Trophoblast cell (in vitro differentiated cells and primary cell): ENCODE measurements around the gene ENG.

ENCODE experiments used
- DNase-seq, 2 donors: peaks; one replicate each; pipeline ENCODE4 v3.0.0-alpha.2; 2016
- H2AFZ ChIP-seq: 2 replicates; pipeline ENCODE4 v1.6.1; 2013; ENCODE audit warnings: low read length, moderate library complexity, mild to moderate bottlenecking; ENCODE audit not compliant: insufficient read depth, poor library complexity
- H2AK5ac ChIP-seq: 2 replicates; pipeline ENCODE4 v1.6.1; 2013; ENCODE audit warnings: mild to moderate bottlenecking, low read length
- H2BK120ac ChIP-seq: 2 replicates; pipeline ENCODE4 v1.6.1; 2013; ENCODE audit warnings: low read length, mild to moderate bottlenecking, moderate library complexity; ENCODE audit not compliant: insufficient read depth, poor library complexity
- H2BK12ac ChIP-seq: 2 replicates; pipeline ENCODE4 v1.6.1; 2013; ENCODE audit warnings: mild to moderate bottlenecking, low read length, moderate library complexity
- H2BK5ac ChIP-seq: 2 replicates; pipeline ENCODE4 v1.6.1; 2013; ENCODE audit warnings: low read length, low read depth, moderate library complexity, mild to moderate bottlenecking; ENCODE audit not compliant: poor library complexity
- H3K14ac ChIP-seq: 2 replicates; pipeline ENCODE4 v1.6.1; 2013; ENCODE audit warnings: mild to moderate bottlenecking, low read length
- H3K18ac ChIP-seq: 2 replicates; pipeline ENCODE4 v1.6.1; 2013; ENCODE audit warnings: mild to moderate bottlenecking, low read length
- H3K23ac ChIP-seq: 2 replicates; pipeline ENCODE4 v1.6.1; 2013; ENCODE audit warnings: low read length
- H3K27ac ChIP-seq: 2 replicates; pipeline ENCODE4 v1.5.1; 2013; ENCODE audit warnings: low read depth, mild to moderate bottlenecking, inconsistent platforms, low read length, moderate library complexity
- H3K27me3 ChIP-seq: 2 replicates; pipeline ENCODE4 v1.6.1; 2013; ENCODE audit warnings: inconsistent platforms, mild to moderate bottlenecking, low read length, moderate library complexity; ENCODE audit not compliant: insufficient read depth
- H3K36me3 ChIP-seq, 2 experiments: 1 replicate in 1 of 2; 2 replicates in 1 of 2; pipeline ENCODE4 v1.6.1; 2013; ENCODE audit warnings: low read length in 2 of 2, mild to moderate bottlenecking in 2 of 2, moderate library complexity in 1 of 2; ENCODE audit not compliant: insufficient read depth in 2 of 2, control insufficient read depth in 1 of 2
- H3K4ac ChIP-seq: 2 replicates; pipeline ENCODE4 v1.6.1; 2013; ENCODE audit warnings: low read depth, mild to moderate bottlenecking, low read length, moderate library complexity
- H3K4me1 ChIP-seq, 2 experiments: 1 replicate in 1 of 2; 2 replicates in 1 of 2; pipeline ENCODE4 v1.6.1; 2013; ENCODE audit warnings: low read length in 2 of 2, mild to moderate bottlenecking in 2 of 2, moderate library complexity in 1 of 2; ENCODE audit not compliant: insufficient read depth in 2 of 2, control insufficient read depth in 1 of 2
- H3K4me2 ChIP-seq: 2 replicates; pipeline ENCODE4 v1.6.1; 2013; ENCODE audit warnings: inconsistent platforms, mild to moderate bottlenecking, low read length, moderate library complexity
- H3K4me3 ChIP-seq: 2 replicates; pipeline ENCODE4 v1.5.1; 2013; ENCODE audit warnings: mild to moderate bottlenecking, low read depth, low read length, inconsistent platforms
- H3K79me1 ChIP-seq: one replicate; pipeline ENCODE4 v1.6.1; 2013; ENCODE audit warnings: low read length
- H3K79me2 ChIP-seq: 2 replicates; pipeline ENCODE4 v1.6.1; 2013; ENCODE audit warnings: low read length, mild to moderate bottlenecking; ENCODE audit not compliant: control insufficient read depth, insufficient read depth, poor library complexity
- H3K9ac ChIP-seq: 2 replicates; pipeline ENCODE4 v1.6.1; 2013; ENCODE audit warnings: mild to moderate bottlenecking, low read length
- H3K9me3 ChIP-seq: 2 replicates; pipeline ENCODE4 v1.6.1; 2013; ENCODE audit warnings: low read depth, mild to moderate bottlenecking, control low read depth, inconsistent platforms, low read length; ENCODE audit not compliant: insufficient read depth
- H4K12ac ChIP-seq: 2 replicates; pipeline ENCODE4 v1.6.1; 2013; ENCODE audit warnings: low read depth, mild to moderate bottlenecking, low read length, moderate library complexity
- H4K8ac ChIP-seq: 2 replicates; pipeline ENCODE4 v1.6.1; 2013; ENCODE audit warnings: low read depth, mild to moderate bottlenecking, low read length, moderate library complexity
- H4K91ac ChIP-seq: one replicate; pipeline ENCODE4 v1.6.1; 2013; ENCODE audit warnings: low read depth, mild to moderate bottlenecking, low read length, moderate library complexity
- WGBS: extraction: QIAGEN DNeasy Blood & Tissue Kit; methylation state at CpG from one replicate; pipeline ENCODE4 v1.1.7; 2013; ENCODE audit warnings: missing lambda C conversion rate; ENCODE audit not compliant: insufficient read length, insufficient coverage; ENCODE audit errors: extremely low coverage; 5-methylcytosine and 5-hydroxymethylcytosine counted together

Gene ENG

GRCh38 chr9:127808347-127809001 is 46.0 kb downstream of the ENG start:
- Histone ChIP-seq H2BK120ac (no peak overlapping the region), H3K79me2 (peaks cover 2% of the 10 kb centered on the region), H2BK12ac (no peak overlapping the region), H3K36me3 (peaks cover 41% of the 10 kb centered on the region in 2 experiments), H3K27ac (no peak overlapping the region), H3K4me2 (no peak overlapping the region), H3K4me3 (no peak overlapping the region), H3K14ac (no peak overlapping the region), H3K4ac (no peak overlapping the region), H2AFZ (no peak overlapping the region), H2BK5ac (no peak overlapping the region), H3K9ac (no peak overlapping the region), H3K4me1 (peaks cover 11 to 21% of the 10 kb centered on the region in 2 experiments), H3K18ac (no peak overlapping the region), H2AK5ac (no peak overlapping the region), H4K91ac (no peak overlapping the region), H3K27me3 (no peaks in the 10 kb centered on the region), H3K79me1 (peaks cover 5% of the 10 kb centered on the region), H3K9me3 (no peaks in the 10 kb centered on the region), H4K12ac (no peak overlapping the region), H3K23ac (no peak overlapping the region), H4K8ac (no peak overlapping the region)
- no CpG with 5 or more reads among the region's 17 CpGs for WGBS
- no peak for DNase-seq

- no peak overlapping the region for H3K9ac ChIP-seq
- peaks cover 11 to 27% of the 10 kb centered on the region in 2 experiments for H3K4me1 ChIP-seq
- H3K79me2 ChIP-seq: peaks cover 8% of the 10 kb centered on the region
- no peak overlapping the region for H3K4me2 ChIP-seq
- H3K27ac ChIP-seq: no peak overlapping the region
- H3K4ac ChIP-seq: no peak overlapping the region
- no peak overlapping the region for H3K18ac ChIP-seq
- H2BK5ac ChIP-seq: no peak overlapping the region
- no peak overlapping the region for H4K12ac ChIP-seq
- peaks cover 29 to 33% of the 10 kb centered on the region in 2 experiments for H3K36me3 ChIP-seq
- H2BK120ac ChIP-seq: no peak overlapping the region
- no peak overlapping the region for H3K23ac ChIP-seq
- DNase-seq: no peak
- no peak overlapping the region for H3K4me3 ChIP-seq
- WGBS: no CpG with 5 or more reads among the region's 14 CpGs
- H2BK12ac ChIP-seq: no peak overlapping the region
- no peak overlapping the region for H2AFZ ChIP-seq
- no peak overlapping the region for H3K14ac ChIP-seq
- no peaks in the 10 kb centered on the region for H3K27me3 ChIP-seq
- peaks cover 14% of the 10 kb centered on the region for H3K79me1 ChIP-seq
- H4K8ac ChIP-seq: no peak overlapping the region
- H2AK5ac ChIP-seq: no peak overlapping the region
- no peaks in the 10 kb centered on the region for H3K9me3 ChIP-seq
- no peak overlapping the region for H4K91ac ChIP-seq
These were observed 47.6 kb downstream of the ENG start for GRCh38 chr9:127806871-127807270.

GRCh38 chr9:127805620-127806019 is 48.8 kb downstream of the ENG start:
- no peak overlapping the region for H2BK5ac ChIP-seq
- peaks cover 14% of the 10 kb centered on the region for H3K79me1 ChIP-seq
- H4K8ac ChIP-seq: no peak overlapping the region
- no peak overlapping the region for H4K12ac ChIP-seq
- no peak overlapping the region for H3K4me2 ChIP-seq
- no peak overlapping the region for H2BK12ac ChIP-seq
- no peak overlapping the region for H3K27ac ChIP-seq
- H3K14ac ChIP-seq: no peak overlapping the region
- peaks cover 26 to 30% of the 10 kb centered on the region in 2 experiments for H3K36me3 ChIP-seq
- no peak overlapping the region for H2AK5ac ChIP-seq
- peak in 1 of 2 donors; percentile 35 for DNase-seq
- no peaks in the 10 kb centered on the region for H3K27me3 ChIP-seq
- H3K4me1 ChIP-seq: peaks cover 11 to 27% of the 10 kb centered on the region in 2 experiments
- peaks cover 8% of the 10 kb centered on the region for H3K79me2 ChIP-seq
- H2BK120ac ChIP-seq: no peak overlapping the region
- no peaks in the 10 kb centered on the region for H3K9me3 ChIP-seq
- no peak overlapping the region for H3K4me3 ChIP-seq
- no peak overlapping the region for H2AFZ ChIP-seq
- no peak overlapping the region for H4K91ac ChIP-seq
- H3K18ac ChIP-seq: no peak overlapping the region
- no peak overlapping the region for H3K4ac ChIP-seq
- no peak overlapping the region for H3K23ac ChIP-seq
- WGBS: no CpG with 5 or more reads among the region's 8 CpGs
- no peak overlapping the region for H3K9ac ChIP-seq

GRCh38 chr9:127803507-127804352 is 50.7 kb downstream of the ENG start:
- Histone ChIP-seq H3K4ac (peak overlapping the region; percentile 94), H2BK5ac (peak overlapping the region; percentile 80), H2BK12ac (peak overlapping the region; percentile 21), H2AFZ (peak overlapping the region; percentile 89), H3K27ac (peak overlapping the region; percentile 68), H2BK120ac (peak overlapping the region; percentile 93), H3K18ac (peak overlapping the region; percentile 70), H3K14ac (peak overlapping the region; percentile 93), H3K79me2 (peaks cover 8% of the 10 kb centered on the region), H4K8ac (peak overlapping the region; percentile 84), H3K23ac (no peak overlapping the region), H3K36me3 (peaks cover 19 to 25% of the 10 kb centered on the region in 2 experiments), H3K9ac (peak overlapping the region; percentile 79), H3K79me1 (peaks cover 11% of the 10 kb centered on the region), H2AK5ac (peak overlapping the region; percentile 65), H3K4me1 (peaks cover 0 to 14% of the 10 kb centered on the region in 2 experiments), H3K4me3 (peak overlapping the region; percentile 95), H4K12ac (peak overlapping the region; percentile 61), H4K91ac (peak overlapping the region; percentile 89), H3K27me3 (no peaks in the 10 kb centered on the region), H3K4me2 (peak overlapping the region; percentile 97), H3K9me3 (no peaks in the 10 kb centered on the region)
- no CpG with 5 or more reads among the region's 18 CpGs for WGBS
- DNase-seq: no peak
